ENCODE data around the gene ABCA1. TPM values are rescaled to one million over a fixed set of nuclear protein-coding genes. Genes with fewer than 3 reads are reported as not detected.

The ABCA1 gene
- total RNA-seq, 4 donors from 2014 or later, result 24.5 to 89.1 (median 48.5) TPM

- DNase-seq (ENCODE audit: low spot score in 2 of 2), result no peak
- no peaks in the 10 kb centered on the region for H3K9me3 ChIP-seq
- H3K27ac ChIP-seq, result no peak overlapping the region
- 82% methylated on average over 2 of the region's 2 CpGs for WGBS
- peaks cover 8% of the 10 kb centered on the region for H3K4me1 ChIP-seq
- no peaks in the 10 kb centered on the region for H3K27me3 ChIP-seq
- peaks cover 88% of the 10 kb centered on the region for H3K36me3 ChIP-seq
- H3K4me3 ChIP-seq, result no peak overlapping the region
- no peak for TF ChIP-seq POLR2A (IDR thresholded peaks at IDR 0.05)
- TF ChIP-seq EP300 (IDR thresholded peaks at IDR 0.05), result no peak
- no peak for TF ChIP-seq CTCF (IDR thresholded peaks at IDR 0.05)
- TF ChIP-seq POLR2AphosphoS5 (IDR thresholded peaks at IDR 0.05), result no peak
Observed at GRCh38 chr9:104883169-104883568, 44.8 kb downstream of the ABCA1 start.

DNA sequence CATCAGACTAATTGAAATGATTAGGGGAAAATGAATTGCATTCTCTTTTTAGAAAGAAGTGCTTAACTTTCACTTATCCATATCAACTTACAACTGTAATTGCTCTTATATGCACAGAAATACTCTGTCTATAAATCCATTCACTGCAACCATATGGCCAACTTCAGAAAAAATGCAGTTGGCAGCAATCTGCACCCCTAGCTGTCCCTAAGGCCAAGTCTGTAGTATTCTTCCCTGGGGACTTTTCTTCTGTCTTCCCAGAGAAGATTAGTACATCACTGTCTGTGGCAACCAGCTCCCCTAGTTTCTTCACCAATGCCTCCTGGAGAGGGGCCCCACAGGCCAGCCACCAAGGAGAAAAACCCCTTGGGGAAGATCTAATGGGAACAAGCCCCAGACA is 45.4 kb downstream of the ABCA1 start:
- Histone ChIP-seq H3K27ac (no peak overlapping the region), H3K36me3 (peaks cover 88% of the 10 kb centered on the region), H3K9me3 (no peaks in the 10 kb centered on the region), H3K4me3 (no peak overlapping the region), H3K27me3 (no peaks in the 10 kb centered on the region), H3K4me1 (peaks cover 8% of the 10 kb centered on the region)
- TF ChIP-seq POLR2A (IDR thresholded peaks at IDR 0.05) (no peak), POLR2AphosphoS5 (IDR thresholded peaks at IDR 0.05) (no peak), EP300 (IDR thresholded peaks at IDR 0.05) (no peak), CTCF (IDR thresholded peaks at IDR 0.05) (no peak)
- DNase-seq (ENCODE audit: low spot score in 2 of 2), result no peak

DNA sequence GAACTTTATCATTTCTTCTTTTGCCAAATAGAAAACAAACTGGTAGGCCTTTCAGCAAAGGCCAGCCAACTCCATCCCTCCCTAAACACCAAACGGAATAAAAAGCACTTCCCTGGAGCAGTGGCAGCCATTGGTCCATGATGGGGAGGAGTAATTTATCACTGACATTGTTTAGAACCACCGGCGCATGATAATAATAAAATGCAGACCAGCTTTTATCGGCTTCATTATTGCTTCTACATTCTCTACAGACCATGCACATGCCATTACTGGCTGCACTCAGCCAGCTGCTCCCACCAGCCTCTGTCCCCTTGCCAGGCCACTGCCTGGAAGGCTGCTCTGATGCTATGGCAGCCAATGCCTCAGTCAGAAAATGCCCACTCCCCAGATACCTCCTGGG is 45.9 kb downstream of the ABCA1 start:
- WGBS, result 53% methylated on average over 4 of the region's 4 CpGs
- TF ChIP-seq POLR2AphosphoS5 (IDR thresholded peaks at IDR 0.05), result no peak
- no peak for TF ChIP-seq CTCF (IDR thresholded peaks at IDR 0.05)
- no peak for TF ChIP-seq EP300 (IDR thresholded peaks at IDR 0.05)
- no peak for TF ChIP-seq POLR2A (IDR thresholded peaks at IDR 0.05)
- no peaks in the 10 kb centered on the region for H3K9me3 ChIP-seq
- no peaks in the 10 kb centered on the region for H3K27me3 ChIP-seq
- H3K36me3 ChIP-seq, result peaks cover 88% of the 10 kb centered on the region
- no peak for DNase-seq (ENCODE audit: low spot score in 2 of 2)
- H3K4me3 ChIP-seq, result no peak overlapping the region
- H3K4me1 ChIP-seq, result peaks cover 11% of the 10 kb centered on the region
- no peak overlapping the region for H3K27ac ChIP-seq

DNA sequence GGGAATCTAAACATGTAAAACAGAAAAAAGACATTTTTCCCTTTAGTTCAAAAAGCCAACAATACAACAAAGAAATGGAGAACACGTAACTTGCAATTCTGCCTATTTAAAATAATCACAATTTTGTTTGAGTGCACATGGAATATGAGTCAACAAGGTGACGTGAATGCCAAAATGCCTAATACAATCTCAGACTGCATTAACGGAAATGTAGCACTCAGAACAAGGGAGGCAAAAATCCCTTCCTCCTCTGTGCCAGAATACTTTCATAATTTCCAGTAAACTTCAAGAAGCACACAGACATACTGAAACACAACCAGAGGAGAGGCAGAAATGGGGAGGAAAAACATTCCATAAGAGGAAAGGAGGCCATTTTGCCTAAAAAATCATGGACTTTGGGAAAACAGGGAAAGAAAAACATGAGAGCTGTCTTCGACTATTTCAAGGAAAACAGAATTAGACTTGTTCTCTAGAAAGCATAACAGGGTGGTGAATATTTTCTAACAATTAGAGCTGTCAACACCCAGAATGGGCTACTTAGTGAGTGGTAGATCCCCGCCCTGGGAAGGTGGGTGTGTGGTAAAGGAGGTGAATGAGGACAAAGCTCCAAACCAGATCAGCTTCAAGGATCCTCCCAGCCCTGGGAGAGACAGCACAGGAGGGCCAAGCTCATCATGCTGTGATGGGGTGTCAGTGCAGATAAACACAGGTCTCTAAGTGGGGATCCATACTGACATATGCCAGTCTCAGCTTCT is 48.2 kb downstream of the ABCA1 start:
- no peak for DNase-seq (ENCODE audit: low spot score in 2 of 2)
- H3K36me3 ChIP-seq, result peaks cover 83% of the 10 kb centered on the region
- 36% methylated on average over 5 of the region's 5 CpGs for WGBS
- no peaks in the 10 kb centered on the region for H3K27me3 ChIP-seq
- peaks cover 11% of the 10 kb centered on the region for H3K4me1 ChIP-seq
- no peak for TF ChIP-seq CTCF (IDR thresholded peaks at IDR 0.05)
- no peak for TF ChIP-seq POLR2AphosphoS5 (IDR thresholded peaks at IDR 0.05)
- TF ChIP-seq EP300 (IDR thresholded peaks at IDR 0.05), result no peak
- no peak for TF ChIP-seq POLR2A (IDR thresholded peaks at IDR 0.05)
- peak overlapping the region; percentile 34 for H3K27ac ChIP-seq
- no peaks in the 10 kb centered on the region for H3K9me3 ChIP-seq
- H3K4me3 ChIP-seq, result no peak overlapping the region

GRCh38 chr9:104876587-104876986 is 51.4 kb downstream of the ABCA1 start:
- Histone ChIP-seq H3K9me3 (no peaks in the 10 kb centered on the region), H3K27ac (no peak overlapping the region)

More at GRCh38 chr9:104876587-104876986, 51.4 kb downstream of the ABCA1 start:
- WGBS, result 93% methylated on average over 1 of the region's 1 CpG
- H3K27me3 ChIP-seq, result no peaks in the 10 kb centered on the region
- peaks cover 27% of the 10 kb centered on the region for H3K4me1 ChIP-seq
- H3K4me3 ChIP-seq, result no peak overlapping the region
- DNase-seq (ENCODE audit: low spot score in 2 of 2), result no peak
- TF ChIP-seq POLR2A (IDR thresholded peaks at IDR 0.05) (no peak), EP300 (IDR thresholded peaks at IDR 0.05) (no peak), CTCF (IDR thresholded peaks at IDR 0.05) (no peak), POLR2AphosphoS5 (IDR thresholded peaks at IDR 0.05) (no peak)
- peaks cover 55% of the 10 kb centered on the region for H3K36me3 ChIP-seq
